Fibroblast of the aortic adventitia (primary cell): ENCODE measurements around the gene CCDC169. TPM values are rescaled to one million over a fixed set of nuclear protein-coding genes. Genes with fewer than 3 reads are reported as not detected.
"Not testable (repeated sequence)": the region's sequence is repeated elsewhere in the genome, so short reads cannot be mapped to it uniquely, and the experiment has no call there.

ENCODE experiments used
- DNase-seq: peaks from one replicate; pipeline ENCODE4 v3.0.0-alpha.2; 2010; ENCODE audit warnings: low read depth
- H3K4me3 ChIP-seq: 2 replicates; pipeline ENCODE4 v1.5.1; 2011; ENCODE audit warnings: low read depth, mild to moderate bottlenecking, control low read depth, low read length, moderate library complexity
- total RNA-seq: library from RNA; depleted of rRNA; stranded (reverse); fragments of >200 nt; gene quantifications from 2 replicates; pipeline ENCODE4 v1.2.3, GENCODE V29; 2012; ENCODE audit warnings: low replicate concordance
- TF ChIP-seq, protein P1 (sequence below): IDR thresholded peaks from 2 replicates; pipeline ENCODE4 v1.5.1; 2011; ENCODE audit warnings: mild to moderate bottlenecking, low read length, control low read depth, inconsistent platforms; ENCODE audit not compliant: insufficient read depth

The CCDC169 gene
- total RNA-seq, 1 donor: 4.1 TPM

DNA sequence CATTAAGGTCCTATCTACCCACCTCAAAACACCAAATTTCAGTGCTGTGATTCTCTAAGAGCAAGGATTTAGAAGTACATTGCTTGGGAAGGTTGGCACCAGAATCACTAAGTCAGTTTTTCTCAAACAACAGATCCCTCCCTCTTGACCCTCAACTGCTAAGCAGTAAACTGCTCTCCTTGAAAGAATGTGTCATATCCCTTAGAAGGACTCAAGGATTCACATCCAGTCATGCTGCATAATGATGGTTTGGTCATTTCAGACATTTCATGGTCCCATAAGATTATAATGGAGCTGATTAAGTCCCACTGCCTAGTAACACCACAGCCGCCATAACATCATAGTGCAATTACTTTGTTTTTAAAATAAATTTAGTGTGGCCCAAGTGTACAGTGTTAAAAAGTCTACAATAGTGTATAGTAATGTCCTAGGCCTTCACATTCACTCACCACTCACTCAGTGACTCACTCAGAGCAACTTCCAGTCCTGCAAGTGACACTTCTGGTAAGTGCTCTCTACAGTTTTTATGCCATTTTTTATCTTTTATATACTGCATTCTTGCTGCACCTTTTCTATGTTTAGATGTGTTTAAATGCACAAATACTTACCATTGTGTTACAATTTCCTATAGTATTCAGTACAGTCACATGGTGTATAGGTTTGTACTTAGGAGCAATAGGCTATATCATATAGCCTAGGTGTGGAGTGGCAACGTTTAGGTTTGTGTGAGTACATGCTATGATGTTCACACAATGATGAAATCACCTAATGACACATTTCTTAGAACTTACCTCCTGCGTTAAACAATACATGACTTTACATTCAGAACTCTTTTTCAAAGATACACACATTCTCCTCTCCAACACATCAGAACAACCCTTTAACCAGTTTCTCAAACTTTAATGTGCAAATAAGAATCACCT lies 15.7 kb upstream of the CCDC169 start:
- DNase-seq: no peak
- TF ChIP-seq, protein P1, sequence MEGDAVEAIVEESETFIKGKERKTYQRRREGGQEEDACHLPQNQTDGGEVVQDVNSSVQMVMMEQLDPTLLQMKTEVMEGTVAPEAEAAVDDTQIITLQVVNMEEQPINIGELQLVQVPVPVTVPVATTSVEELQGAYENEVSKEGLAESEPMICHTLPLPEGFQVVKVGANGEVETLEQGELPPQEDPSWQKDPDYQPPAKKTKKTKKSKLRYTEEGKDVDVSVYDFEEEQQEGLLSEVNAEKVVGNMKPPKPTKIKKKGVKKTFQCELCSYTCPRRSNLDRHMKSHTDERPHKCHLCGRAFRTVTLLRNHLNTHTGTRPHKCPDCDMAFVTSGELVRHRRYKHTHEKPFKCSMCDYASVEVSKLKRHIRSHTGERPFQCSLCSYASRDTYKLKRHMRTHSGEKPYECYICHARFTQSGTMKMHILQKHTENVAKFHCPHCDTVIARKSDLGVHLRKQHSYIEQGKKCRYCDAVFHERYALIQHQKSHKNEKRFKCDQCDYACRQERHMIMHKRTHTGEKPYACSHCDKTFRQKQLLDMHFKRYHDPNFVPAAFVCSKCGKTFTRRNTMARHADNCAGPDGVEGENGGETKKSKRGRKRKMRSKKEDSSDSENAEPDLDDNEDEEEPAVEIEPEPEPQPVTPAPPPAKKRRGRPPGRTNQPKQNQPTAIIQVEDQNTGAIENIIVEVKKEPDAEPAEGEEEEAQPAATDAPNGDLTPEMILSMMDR: no peak
- no peak overlapping the region for H3K4me3 ChIP-seq

DNA sequence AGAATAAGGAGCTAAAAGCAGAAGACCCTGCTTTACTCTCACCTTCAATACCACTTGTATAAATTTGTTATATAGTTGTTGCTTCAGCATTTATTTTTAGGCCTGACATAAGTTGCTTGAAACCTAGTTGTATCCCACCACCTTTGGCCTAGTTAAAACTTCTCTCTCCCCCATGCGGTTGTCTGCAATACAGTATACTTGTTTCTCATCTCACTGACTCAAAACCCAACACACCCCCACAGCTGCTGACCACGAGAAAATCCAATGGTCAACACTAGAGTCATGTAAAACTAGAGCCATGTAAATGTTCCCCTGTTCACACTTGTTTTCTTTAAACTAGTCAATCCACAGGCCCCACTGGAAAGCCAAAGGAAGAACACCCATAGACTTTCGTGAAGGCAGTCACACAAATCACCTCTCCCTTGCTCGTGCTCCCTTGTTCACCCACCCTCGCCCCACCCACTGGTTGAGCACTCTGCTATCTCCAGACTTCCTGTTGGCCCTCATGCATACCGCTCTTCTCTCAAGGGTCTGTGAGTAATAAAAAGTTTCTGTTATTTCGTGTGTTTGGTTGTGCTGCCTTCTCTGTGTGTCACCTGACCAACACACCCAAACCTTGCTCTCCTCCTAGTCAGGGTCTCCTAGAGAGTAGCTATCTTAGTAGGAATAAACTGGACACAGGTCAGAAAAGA lies 12.9 kb upstream of the CCDC169 start:
- TF ChIP-seq, protein P1: no peak
- DNase-seq: no peak
- no peak overlapping the region for H3K4me3 ChIP-seq

DNA sequence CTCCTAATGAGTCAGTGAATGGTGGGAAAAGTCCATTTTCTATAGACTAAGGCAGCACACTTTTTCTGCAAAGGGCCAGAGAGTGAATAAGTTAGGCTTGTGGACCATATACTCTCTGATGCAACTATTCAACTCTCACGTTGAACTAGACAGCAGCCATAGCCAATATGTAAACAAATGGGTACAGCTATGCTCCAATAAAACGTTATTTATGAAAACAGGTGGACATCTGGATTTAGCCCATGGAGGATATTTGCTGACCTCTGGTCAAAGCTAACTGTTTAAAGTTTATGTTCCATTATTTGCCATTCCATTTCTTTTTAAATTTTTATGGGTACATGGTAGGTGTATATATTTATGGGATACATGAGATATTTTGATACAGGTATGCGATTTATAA lies 4.7 kb upstream of the CCDC169 start:
- TF ChIP-seq, protein P1: no peak
- DNase-seq: no peak
- no peak overlapping the region for H3K4me3 ChIP-seq

DNA sequence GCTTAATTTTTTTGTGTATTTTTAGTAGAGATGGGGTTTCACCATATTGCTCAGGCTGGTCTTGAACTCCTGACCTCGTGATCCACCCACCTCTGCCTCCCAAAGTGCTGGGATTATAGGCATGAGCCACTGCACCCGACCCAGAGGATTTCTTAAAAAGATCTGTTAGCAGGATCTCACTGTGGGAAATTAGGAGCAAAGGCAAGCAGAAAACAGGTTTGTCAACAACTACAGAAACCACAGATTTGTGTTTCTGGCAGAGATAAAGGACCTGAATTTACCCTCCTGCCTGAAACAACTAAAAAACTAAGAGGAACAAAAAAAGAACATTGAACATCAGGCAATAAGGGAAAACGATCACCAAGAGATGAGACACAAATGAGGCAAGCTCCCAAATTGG lies 1.9 kb upstream of the CCDC169 start:
- not testable (repeated sequence) for H3K4me3 ChIP-seq, DNase-seq

DNA sequence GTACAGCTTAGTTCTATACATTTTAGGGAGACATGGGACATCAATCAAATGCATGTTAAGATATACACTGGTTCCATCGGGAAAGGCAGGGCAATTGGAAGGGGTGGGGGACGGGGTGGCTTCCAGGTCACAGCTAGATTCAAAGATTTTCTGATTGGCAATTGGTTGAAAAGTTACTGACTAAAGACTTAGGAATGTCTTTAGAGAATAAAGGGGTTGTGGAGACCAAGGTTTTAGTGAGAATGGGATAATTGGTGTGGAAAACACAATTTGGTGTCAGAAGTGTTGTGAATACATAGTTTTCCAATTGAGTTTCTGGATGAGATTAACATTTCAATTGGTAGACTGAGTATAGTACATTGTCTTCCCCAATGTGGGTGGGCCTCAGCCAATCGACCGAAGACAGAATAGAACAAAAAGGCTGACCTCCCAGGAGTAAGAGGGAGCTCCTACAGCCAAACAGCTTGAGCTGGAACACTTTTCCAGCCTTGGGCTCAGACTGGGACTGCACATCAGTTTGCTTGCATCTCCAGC lies 988 bp upstream of the CCDC169 start:
- H3K4me3 ChIP-seq: no peak overlapping the region
- DNase-seq: no peak
- TF ChIP-seq, protein P1: no peak

DNA sequence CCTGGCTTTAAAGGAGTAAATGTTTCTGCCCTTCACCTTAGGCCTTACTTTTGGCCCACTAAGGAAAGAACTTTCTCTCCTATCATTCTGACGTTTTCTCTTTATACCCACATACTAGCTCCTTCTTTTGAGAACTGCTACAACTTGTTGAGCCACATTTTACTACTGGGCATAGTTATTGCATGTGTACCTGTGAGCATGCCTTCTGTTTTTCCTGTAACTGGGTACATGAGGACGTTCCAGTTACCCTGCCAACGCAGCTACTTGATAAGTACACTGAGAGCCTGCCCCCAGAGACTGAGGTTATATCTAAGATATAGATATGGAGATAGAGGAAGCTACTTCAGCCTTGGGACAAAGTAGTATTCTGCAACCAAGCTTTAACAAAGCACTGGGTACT lies 3.5 kb downstream of the CCDC169 start:
- DNase-seq: no peak

More for the DNA sequence above, 3.5 kb downstream of the CCDC169 start:
- TF ChIP-seq, protein P1: no peak
- H3K4me3 ChIP-seq: no peak overlapping the region
